Activated naive CD4-positive, alpha-beta T cell treated with Interleukin-2 at 50 U/mL for 16 hours (primary cell): ENCODE measurements around the gene FCAMR.

ENCODE experiments used
- DNase-seq: peaks from one replicate; pipeline ENCODE4 v3.0.0-alpha.2; 2020

Gene FCAMR

DNA sequence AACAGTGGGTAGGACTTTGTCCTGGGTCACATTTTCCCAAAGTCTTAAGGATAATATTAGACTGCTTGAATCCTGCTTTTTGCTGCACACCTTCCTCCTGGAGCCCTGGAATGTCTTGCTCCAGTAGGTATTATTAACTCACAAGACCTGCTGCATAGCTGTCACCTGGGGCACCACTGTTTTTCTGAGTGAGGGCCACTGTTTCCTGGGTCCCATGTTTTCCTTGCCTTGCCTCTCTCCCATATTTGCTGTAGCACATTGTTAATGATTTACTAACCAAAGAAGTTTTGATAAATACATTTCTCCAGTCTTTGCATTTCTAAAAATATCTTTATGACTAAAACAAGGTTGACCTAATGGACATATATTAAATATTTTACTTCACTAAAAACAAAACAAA is 22.5 kb upstream of the FCAMR start:
- DNase-seq = no peak

DNA sequence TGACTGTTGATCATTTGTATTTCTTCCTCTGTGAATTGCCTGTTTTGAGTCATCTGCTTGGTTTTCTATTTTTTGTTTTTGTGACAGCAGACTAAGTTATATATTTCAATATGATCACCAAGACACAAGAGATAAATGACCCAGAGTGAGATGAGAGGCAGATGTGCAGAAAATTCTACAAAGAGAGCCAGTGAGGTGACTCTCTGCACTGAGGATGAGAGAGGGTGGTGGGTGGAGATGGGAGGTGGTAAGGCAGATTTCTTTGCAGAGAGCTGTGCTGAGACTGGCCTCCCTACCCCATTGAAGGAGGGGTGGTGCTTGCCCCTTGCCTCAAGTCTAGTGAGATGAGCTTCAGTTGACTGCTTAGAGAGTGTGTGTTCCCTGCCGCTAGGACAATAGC is 17.6 kb upstream of the FCAMR start:
- no peak for DNase-seq

DNA sequence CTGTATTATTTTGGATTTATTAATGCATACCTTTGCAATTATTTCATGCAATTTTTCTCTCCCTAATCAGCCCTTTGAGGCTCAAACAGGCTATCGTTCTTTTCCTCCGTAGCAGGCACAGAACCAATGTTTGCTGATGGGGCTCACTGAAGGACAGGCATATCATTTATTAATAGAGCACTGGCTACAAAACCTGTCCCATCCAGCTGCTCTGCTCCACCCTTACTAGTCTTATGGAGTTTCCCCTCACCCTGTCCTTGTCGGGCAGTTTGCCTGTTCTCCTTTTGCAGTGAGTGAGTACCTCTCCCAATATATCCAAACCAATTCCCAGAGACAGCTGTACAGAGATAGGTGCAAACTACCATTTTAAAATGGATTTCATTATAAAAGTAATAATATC is 16.6 kb upstream of the FCAMR start:
- no peak for DNase-seq

DNA sequence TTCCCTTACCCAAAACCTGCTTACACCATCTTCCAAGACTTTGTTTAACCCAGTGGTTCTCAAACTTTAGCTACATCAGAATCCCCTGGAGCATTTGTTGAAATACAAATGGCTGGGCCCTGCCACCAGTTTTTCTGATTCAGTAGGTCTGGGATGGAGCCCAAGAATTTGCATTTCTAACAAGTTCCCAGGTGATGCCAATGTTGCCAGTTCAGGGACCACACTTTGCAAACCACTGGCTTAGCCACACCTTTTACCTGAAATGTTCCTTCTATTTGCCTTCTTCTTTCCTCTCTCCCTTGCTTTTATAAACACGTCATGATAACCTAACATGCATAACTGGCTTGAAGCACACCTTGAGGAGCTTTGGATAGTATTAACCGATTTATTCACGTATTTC is 16.1 kb upstream of the FCAMR start:
- no peak for DNase-seq

DNA sequence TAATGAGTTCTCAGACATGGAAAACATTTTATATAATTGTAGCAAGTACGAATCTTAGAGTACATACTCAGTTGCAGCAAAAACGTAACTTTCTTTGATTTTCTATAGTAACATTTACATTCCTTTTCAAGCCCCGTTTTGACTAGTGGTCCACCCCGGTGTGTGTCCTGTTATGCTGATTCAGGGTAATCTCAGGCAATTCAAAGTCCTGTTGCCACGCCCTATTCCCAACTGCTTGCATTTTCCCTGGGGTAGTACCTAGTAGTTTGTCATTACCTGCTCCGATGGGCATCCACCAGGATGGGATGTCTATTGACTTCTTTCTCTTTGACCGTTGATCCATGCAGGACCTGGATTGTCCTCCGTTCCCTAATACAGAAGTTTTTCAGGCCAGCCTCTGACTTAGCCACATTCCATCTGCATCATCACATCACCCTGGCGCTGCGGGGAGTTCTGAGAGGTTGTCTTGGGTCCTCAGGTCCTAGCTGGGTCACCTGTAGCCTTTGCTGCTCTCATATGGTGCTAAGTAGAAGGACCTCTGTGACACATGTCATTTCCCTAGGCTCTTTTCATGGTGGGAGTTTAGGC is 15.0 kb upstream of the FCAMR start:
- no peak for DNase-seq

DNA sequence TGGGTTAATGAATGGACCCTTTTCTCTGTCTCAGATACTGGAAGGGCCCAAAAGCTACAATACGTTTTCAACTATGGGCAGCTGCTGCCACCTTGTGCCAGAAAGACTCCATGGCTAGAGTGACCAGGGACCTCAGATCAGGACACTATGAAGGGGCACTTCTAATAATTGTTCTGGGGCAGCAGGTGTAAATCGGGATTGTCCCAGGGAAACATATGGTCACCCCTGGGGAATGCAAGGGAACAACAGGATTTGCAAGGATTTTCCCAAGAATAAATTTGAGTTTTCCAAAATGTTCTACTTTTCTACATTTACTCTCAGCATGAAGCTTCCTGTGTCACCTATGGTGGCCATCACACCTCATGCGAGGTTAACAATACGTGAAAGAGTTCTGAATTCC is 12.0 kb upstream of the FCAMR start:
- peak; percentile 60 for DNase-seq

DNA sequence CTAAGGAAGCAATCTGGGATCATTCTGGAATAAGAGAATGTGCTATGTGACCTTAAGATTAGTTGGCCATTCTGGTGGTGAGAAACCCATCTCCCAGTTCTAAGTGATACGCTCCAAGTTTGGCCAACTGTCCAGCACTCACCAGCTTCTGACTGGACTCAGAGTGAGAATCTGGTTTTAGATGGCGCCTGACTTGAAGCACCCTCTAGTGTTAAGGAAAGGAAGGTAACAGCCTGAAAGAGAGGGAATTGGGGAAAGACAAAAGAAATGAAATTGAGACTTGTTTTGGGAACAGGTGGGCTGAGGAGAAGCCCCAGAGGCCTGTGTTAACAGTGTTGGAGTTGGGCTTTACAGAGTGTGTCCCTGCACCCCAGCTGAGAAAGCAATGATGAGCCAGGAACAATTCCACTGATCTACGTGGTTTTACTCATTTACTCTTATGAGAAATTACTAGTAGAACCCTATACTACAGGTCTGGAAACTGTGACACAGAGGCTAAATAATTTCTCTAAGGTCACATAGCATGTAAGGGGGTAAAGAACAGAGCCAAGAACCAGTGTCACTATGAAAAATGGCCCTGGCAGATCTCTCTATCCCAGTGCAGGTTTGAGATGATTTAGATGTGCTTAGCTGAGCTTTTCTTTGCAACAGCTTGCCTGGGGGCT is 9.3 kb upstream of the FCAMR start:
- no peak for DNase-seq

DNA sequence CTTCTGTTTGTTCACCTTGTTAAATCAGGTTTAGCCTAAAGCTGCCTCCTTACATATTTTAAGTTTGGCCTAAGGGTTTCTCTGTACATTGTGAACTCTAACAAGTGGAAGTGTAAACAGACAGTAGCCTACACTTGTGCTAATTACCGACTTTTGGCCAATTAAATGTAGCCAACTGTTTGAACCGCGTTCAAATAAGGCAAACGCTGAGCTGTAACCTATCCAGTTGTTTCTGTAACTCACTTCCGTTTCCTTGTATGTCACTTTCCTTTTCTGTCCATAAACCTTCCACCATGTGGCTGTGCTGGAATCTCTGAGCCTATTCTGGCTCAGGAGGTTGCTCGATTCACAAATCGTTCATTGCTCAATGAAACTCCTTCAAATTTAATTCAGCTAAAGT is 8.0 kb upstream of the FCAMR start:
- DNase-seq = no peak

DNA sequence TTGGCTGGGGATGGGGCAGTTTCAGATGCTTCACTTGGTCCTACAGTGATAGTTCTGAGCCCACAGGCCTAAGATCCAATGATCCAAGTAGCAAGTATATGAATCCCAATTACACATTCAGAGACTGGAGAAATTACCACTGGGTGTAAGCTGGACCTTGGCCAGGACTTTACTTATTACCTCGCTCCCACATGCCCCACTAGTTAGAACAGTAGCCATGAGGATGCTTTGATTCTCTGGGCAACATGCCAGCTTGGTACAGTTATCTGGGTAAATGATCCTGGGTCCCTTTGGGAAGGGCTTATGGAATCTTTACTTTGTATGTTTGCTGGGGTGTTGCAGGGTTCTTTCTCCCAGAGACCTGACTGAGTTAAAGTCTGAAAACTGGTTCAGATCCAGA is 5.0 kb upstream of the FCAMR start:
- DNase-seq = no peak

DNA sequence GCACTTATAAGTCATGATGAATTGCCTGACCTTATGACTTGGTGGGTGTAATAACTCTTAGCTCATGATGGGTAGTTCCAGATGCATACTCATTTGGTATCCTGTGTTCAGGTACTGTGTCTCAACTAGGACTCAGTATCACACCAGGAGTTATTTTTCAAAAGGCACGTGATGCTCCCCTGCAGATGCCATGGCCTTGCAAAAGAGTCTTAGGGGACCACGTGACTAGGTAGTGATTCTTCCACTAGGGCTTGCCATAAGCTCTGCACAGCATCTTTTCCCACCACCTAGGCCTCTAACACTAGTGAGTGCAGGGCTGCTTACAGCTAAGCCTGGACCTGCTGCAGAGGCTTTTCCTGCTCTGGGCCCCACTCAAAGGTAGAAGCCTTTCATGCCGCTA is 3.9 kb upstream of the FCAMR start:
- no peak for DNase-seq

DNA sequence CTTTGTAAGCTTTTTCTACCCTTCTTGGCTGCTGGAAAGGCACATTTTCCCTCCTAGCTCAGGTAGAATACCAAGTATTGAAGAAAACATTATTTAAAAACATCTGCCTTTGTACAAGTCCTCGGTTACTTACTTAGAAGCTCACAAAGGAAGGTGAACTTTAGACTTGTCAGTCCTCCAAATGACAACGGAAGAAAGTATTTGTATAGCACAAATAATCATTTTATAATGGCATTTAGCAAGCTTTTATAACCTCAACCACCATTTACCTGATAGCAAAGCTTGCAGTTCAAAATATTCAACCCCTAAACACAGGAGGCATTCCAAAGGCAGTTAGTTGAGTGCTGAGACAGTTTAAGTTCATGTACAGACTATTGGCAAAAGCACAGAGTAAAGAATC is 2.5 kb upstream of the FCAMR start:
- DNase-seq = no peak

DNA sequence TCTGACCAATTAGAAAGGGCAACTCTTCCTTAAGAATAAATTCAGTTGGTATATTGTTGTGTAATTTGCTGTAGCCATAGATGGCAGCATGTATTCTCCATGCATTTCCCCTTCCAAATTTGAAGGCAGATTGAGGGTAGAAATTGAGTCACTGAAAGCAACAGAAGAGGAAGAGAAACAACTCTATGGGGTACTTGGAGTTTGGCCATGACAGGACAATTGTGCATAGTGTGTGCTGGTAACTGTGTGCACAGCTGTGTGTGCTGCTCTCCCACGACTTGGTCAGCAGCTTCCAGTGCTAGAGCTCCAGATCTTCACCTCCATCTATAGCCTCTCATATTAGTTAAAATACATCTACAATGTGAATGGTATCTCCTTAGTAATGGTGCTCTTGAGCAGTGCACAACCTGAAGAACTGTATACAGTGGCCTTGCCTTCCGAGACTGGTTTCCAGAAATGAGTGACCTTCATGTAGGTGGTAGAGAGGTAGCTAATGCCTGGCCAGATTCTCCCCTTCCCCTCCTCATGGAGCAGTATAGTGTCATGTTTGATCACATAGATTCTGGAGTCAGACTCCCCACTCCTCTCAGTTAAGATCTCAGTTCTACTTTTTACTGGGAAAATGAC is 882 bp upstream of the FCAMR start:
- no peak for DNase-seq

DNA sequence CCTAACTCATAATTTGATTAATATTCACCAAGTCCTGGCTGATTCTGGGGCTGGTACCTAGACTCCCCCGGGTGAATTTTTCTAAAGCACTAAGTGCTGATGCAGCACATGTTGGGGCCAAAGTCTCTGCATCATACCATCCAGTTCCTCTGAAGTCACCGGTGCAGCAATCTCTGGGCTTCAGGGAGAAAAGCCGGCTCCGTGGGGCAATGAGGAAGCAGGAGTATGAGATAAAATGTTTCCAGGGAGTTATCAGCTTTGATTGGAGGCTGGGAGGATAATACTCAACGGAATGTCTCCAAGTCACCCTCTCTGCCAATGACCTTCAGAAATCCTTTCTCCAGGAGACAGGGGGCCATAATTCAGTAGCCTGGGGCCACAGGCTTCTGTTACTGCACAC is 1.2 kb downstream of the FCAMR start:
- DNase-seq = no peak

DNA sequence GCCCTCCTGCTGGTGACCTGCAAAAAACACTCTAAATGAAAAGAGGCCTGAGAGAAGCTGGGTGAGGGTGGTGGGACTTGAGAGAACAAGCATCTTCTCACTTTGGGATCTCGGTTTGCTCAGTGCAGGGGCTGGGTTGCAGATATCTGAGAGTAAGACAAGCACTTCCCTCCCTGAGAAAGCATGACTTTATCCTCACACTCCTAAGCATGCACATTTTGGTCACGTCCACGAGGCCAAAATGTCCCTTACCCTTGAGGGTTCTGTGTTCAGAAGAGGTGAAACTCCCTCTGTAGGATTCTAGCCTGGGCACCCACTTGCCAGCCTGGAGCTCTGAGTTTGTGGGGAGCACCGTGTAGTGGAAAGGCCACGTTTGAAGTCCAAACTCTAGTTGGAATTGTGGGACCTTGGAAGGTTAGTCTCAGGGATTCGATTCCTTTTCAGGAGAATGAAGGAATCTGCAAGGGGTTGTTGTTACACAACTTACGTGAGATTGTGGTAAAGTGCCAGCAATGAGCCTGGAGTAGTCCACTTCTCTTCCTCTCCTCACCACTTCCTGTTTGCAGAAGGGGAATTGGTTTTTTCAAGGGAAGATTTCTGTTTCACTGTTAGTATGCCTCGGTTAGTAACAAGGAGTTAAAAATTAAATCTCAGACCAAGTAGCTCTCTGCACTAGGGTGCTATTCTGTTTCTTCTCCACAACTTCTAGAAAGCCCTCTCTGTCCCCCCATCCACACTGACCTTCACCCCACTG is 3.0 kb downstream of the FCAMR start:
- no peak for DNase-seq

DNA sequence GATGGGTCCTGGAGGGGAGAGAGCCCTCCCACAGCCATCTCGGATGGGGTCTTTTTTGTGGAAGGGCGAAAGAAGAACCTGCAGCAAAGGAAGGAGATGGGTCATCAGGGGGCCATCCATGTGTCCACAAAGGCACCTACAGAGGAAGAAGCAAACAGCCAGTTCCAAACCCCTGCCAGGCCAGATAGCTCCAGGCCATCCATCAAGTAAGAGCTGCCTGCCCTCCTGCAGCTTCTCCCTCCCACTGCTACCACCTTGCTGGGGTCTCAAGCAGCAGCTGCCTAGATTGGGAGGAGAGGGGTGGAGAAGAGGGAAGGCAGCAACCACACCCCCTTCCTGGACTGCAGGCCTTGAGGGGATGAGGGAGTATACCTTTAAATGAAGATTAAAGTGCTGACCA is 4.5 kb downstream of the FCAMR start:
- DNase-seq = no peak

DNA sequence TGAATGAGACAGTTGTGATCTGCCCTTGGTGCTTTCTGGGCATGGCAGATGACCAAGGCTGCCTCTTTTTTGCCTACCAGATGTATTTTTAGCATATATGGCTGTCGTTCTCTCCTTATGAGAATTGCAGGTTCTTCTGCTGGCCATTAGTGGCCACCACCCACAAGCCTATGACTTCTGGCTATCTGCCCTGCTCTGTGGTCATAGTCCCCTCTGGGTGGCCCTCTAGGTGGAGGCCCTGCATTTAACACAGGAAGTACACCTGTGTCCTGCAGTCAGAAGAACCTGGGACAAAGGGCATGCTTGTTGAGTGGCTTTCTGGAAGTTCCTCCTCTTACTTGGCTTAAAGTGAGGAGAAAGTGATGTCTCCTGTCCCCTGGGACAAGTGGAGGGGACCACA is 6.5 kb downstream of the FCAMR start:
- DNase-seq = no peak

DNA sequence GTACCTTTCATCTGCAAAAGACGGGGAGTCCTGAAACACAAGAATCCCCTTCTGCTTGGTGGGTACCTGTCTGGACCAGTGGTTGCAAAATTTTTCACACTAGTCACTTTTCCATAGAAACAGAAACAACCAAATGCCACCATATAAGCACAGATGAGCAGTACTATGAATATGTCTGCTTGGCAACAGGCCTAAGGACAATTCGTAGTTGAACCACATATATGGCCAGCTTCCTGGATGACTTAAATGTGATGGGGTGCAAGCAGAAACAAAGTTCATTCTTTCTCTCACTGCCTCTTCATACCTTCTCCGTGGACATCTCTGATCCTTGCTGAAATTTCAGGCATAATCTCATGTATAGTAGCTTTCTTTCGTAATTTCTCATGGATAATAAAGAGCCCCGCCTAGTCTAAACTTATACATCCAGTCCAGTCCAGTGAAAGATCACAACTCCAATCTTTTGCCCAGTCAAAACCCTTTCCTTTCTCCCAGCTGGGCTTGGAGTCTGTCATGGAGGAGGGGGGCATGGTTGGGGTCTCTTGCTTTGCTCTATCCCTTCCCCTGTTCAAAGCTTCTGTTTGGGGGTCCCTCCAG is 7.0 kb downstream of the FCAMR start:
- no peak for DNase-seq

DNA sequence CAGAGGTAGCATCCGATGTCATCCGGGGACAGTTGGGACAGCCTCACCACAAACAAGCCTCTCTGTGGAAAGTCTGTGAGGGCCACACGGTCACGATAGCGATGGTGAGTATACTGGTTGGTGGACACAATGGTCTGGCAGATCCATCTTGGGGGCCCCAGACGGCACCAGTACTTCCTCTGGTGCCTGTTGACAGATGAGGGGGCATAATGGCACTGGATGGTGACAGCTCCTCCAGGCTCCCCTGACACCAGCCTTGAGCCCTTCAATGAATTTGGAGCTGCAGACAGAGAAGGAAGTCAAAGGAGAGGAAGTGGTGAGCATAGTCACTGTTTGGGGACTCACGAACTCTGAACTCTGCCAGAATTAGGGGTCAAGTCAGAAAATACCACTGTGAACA is 8.0 kb downstream of the FCAMR start:
- DNase-seq = no peak

DNA sequence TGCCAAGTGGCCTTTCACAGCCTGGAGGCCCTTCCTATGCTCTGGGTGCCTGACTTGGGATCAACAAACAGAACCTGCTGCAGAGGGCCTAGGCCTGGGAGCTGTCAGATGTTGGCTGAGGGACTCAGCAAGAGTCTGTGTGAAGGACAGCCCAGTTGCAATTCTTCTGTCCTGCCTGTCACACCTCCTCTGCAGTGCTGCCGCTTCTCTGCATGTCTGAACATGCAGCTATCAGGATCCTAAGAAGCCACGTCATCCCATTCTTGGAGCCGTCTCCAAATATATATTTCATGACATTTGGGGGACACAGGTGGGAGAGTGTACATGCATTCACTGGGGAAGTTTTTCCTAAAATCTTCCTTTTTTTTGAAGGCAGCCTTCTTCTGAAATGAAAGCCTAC is 8.6 kb downstream of the FCAMR start:
- no peak for DNase-seq

DNA sequence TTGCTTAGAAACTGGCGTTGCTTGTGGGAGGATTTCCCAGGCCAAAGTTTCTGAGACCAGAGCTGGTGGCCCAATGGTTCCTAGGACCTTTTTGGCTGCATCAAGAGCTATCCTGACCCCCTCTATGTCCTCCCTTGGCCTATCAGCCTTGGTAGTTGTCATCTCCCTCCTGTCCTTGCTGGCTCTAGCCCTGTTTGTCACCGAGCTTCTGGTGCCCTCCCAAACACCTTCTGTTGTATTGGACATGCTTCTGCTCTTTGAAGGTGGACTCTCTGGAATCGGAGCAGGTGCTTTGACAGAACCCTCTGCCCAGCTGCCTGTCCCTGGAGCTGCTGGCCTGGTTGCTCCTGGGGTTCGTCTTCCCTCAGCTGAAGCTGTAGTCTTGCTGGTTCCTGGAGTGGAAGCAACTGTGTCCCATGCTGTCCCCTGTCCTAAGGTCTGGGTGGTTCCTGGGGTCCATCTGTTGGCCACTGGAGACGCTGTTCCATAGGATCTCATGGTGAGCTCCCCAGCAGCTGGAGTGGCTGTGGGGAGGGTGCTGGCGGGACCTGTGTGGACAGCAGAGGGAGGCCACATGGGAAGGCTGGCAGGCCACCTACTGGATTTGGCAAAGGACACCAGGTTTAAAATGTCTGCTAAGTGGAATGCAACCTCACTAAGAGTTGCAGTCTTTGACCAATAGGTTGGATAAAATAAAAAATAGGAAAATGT is 9.4 kb downstream of the FCAMR start:
- DNase-seq = no peak

DNA sequence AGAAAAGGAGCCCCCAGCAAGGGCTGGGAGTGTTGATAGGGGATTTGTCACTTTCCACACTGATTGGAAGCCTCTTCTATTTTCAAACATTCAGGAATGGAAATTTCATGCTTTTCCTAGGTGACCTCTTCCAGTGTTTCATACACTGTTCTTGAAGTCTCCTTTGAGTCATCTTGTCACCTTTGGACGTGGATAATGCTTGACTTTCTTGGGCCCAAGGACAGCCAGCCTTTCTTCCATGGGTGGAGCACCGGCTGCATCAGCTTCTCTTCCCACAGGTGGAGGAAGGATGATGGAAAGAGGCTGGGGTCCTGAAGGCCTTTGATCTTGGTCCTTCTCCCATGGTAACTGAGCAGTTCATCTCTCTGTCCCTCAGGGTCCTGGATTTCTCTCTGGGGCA is 12.1 kb downstream of the FCAMR start:
- DNase-seq = no peak

DNA sequence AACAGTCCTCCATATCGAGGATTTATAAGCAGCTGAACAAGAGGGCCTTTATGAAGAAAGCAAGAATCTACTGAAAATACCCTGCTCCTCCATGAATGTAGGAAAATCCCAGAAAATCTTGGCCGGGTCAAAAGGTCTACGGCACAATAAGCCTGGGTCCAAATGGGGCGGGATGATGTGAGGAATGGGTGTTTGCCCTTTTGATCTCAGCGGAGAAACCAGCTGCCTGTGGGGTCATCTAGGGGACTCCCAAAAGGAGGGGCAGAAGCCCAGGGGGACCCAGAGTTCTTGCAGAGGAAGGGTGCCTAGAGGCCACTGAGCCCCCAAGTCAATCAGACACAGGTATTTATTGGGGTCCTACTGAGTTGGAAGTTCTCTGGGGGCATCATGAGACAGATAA is 12.6 kb downstream of the FCAMR start:
- DNase-seq = no peak
